ENCODE results near the gene ACSF3.
A peak's percentile ranks its signal among the peaks of the same experiment; 100 is the strongest.
"Not testable (repeated sequence)": the region's sequence is repeated elsewhere in the genome, so short reads cannot be mapped to it uniquely, and the experiment has no call there.

Gene ACSF3

DNA sequence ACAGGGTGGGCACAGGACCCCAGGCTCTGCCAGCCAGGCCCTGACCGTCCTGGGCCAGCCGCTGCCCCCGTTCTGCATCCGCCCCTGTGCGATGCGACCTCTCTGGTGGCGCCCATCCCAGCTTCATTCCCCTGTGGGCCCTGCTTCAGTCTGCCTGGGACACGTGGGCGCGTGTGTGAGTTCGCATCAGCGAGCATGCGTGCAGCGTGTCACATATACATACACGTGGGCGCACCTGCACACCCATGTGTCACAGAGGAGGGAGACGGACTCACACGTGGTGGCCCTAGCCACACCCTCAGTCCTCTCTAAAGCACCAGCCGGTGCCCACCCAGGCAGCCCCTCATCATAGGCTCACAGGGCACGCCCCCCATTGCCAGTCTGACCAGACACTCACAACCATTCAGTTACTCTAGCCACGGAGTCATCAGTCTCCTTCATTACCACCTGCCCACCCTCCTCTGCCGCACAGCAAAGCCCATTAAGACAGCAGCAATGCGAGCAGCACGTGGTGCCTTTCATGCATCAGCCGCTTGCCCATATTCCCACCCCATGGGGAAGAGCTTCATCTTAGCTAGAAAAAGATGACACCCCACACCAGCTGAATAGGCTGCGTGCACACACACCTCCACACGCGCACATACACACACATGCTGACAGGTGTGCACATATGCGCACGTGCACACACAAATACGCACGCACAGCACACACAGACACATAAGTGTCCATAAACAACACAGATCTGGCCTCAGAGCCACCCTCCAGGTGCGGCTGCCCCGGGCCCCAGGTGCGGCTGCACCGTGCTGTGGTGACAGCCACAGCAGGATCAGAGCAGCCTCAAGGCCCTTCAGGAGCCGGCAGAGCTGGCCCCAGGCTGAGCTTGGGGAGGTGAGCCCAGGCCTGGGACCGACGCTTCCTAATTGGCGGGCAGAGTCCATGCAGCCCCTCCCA, 68.4 kb downstream of the ACSF3 start:
- DNase-seq (ENCODE audit: low spot score): no peak

DNA sequence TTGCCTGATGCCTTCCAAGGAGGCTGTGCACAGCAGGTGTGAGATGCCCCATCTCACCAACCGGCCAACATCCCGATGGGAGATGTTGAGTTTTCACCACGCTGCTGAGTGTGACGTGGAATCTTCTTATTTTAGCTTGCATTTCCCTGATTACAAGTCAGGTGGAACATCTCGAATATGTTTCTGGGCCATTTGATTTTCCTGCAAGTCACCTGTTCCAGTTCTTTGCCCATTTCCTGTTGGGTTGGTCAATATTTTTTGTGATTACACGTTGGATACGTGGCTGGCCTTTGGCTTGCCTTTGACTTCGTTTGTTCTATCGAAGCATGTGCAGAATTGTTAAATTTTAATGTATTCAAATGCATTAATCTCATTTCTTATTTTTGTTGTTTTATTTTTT, 69.6 kb downstream of the ACSF3 start:
- DNase-seq (ENCODE audit: low spot score): no peak

DNA sequence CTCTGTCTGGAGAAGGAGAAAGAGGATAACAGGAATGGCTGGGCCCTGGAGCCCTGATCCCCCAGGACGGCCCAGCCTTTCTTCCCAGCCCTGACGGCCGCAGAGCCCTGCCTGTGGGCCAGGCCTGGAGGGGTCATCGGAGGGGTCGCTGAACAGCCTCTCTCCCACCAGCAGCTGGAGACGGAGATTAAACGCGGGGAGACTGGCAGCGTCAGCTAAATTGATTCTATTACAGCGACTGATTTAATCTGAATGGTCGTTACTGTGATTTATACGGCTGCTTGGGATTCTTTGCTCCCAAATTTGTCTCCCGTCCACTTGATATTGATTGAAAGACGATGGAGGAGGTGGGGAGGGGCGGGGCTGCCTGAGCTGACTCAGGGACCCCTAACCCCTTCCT, 70.8 kb downstream of the ACSF3 start:
- DNase-seq (ENCODE audit: low spot score): no peak

DNA sequence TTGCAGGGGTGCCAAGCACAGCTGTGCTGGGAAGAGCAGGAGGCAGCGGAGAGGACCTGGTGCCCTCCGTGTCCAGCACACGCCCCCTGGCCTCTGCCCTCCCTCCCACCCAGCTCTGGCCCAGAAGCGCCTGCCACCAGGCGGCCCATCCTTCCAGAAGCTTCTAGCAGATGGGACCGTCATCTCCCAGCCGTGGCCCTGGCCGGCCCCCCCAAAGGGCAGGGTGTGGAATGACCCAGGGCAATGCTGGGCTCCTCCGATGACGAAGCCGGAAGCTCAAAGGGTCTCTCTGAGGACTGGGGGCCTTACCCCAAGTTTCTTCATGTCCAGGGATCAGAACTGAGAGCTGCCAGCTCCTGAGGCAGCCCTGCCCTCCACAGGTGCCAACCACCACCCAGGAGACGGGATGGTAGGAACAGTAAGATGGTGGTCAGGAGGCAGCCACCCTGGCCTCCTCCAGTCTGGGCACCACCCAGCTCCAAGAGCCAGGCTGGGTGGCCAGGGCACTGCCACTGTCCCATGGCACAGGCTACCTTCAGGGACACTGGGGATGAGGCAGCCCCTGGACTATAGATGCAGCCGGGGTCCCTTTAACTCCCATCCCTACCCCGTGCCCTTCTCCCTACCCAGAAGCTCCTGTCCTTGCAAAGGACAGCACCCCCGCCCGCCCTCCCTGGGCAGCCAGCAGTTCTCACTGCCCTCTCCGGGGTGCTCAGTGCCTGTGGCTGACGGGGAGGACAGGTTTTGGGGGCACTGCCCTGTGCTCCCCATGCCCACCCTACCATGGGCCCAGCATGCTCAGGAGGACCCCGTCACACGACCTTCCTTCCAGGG, 71.4 kb downstream of the ACSF3 start:
- no peak for DNase-seq (ENCODE audit: low spot score)

DNA sequence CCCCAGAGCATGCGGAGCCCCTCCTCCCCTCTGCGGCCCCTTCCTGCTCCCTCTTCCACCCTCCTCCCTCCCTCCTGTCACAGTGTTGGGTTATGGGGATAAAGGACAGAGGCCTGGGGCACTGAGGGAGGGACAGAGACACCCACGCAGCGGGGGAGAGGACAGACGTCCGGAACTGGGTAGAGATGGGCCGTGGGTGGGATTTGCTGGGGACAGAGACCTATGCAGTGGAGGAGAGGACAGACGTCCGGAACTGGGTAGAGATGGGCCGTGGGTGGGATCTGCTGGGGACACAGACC, 72.0 kb downstream of the ACSF3 start:
- DNase-seq (ENCODE audit: low spot score): not testable (repeated sequence)

DNA sequence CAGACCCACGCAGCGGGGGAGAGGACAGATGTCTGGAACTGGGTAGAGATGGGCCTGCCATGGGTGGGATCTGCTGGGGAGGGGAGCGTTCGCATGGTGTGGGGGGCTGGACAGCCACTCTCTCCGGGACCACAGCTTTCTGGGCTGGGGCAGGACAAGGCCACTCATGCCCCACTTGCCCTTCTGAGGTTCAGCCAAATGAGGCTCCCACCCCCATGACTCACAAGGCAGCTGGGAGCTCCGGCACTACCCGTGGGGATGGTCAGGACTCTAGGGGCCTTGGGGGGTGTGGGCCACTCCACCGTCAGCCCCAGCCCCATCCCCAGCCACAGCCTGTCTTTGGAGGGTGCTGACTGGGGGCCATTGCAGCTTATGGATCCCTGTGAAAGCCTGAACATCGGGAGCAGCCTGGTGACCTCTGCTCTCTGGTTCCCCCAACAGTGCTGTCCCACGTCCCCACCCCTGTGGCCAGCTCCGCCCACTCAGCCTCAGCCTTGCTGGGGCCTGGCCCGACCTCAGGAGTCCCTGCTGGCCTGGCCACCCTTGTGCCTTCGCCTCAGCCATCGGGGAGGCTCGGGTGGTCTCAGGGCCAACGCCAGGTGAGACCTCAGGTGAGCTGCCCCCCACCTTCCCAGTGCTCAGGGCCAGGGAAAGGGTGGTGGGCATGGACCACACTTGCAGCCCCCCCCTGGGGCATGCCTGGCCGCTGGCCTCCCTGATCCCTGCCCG, 73.2 kb downstream of the ACSF3 start:
- DNase-seq (ENCODE audit: low spot score): no peak

DNA sequence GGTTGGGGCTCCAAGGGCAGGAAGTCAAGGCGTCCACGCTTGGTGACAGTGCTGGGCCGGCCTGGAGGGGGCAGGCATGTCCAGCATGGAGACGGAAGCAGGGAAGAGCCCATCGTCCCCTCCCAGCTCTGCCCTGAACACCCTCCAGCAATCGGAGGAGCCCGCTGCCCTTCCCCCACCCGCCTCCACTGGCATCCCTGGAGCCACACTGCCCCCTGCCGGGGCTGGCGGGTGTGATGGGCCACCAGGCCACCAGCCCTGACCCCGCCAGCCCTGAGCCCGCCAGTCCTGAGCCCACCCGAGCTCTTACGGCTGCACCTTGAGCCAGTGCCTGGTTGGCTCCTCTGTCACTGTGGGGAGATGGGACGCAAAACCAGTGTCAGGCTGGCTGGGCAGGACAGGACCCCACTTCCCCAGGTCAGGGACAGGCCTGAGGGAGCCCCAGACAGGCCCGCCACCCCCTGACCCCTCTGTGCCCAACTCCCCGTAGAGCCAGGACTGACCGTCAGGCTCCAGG, 73.8 kb downstream of the ACSF3 start:
- peak; percentile 74 for DNase-seq (ENCODE audit: low spot score)

DNA sequence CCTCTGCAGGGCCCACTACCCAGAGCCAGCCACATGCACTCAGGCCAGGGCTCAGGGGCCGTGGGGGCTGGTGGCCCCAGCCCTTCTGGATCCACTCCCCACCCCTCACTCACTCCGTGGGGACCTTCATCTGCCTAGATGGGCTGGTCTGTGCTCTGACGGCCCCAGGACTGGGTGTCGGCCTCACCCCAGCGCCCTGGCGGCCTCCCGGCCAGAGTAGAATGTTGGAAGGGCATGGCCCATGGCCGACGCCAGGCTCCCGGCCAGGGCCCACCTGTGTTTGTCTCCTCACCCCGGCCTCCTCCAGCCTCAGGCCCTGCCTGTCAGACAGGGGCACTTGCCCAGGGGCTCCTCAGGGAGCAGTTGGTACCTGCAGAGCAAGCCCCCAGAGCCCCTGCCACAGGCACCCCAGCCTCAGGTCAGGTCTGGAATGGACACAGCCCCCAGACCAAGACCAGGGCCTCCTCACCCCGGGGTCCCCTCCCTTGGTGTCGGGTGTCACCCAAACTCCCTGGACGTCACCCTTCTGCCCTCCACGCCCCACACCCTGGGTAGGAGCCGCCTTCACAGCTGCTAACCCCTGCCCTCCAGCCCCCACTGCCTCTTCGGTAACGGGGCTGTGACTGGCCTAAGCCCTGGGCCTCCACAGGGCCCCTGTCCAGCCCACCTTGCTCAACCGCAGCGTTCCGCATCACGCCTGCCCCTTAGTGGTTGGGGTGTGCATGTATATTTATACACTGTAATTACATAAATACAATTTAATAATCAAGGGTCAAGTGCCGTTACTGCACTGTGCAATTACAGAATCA, 74.9 kb downstream of the ACSF3 start:
- no peak for DNase-seq (ENCODE audit: low spot score)

DNA sequence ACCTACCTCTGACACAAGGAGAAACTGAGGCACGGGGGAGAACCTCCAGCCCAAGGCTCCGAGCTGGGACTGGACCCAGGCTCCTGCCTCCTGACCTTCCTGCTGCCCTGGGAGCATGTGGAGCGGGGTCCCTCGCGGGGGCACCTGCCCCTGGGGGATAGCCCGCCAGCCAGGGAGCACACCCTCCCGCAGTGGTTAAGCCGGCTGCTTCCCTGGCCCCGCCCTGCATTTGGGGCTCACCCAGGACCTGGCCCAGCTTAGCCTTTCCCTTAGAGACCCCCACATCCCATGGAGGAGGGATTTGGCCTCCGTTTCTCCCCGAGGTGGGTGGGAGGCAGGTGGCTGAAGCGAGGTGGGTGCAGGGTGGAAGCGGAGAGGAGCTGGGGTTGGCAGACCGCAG, 76.1 kb downstream of the ACSF3 start:
- DNase-seq (ENCODE audit: low spot score): no peak

DNA sequence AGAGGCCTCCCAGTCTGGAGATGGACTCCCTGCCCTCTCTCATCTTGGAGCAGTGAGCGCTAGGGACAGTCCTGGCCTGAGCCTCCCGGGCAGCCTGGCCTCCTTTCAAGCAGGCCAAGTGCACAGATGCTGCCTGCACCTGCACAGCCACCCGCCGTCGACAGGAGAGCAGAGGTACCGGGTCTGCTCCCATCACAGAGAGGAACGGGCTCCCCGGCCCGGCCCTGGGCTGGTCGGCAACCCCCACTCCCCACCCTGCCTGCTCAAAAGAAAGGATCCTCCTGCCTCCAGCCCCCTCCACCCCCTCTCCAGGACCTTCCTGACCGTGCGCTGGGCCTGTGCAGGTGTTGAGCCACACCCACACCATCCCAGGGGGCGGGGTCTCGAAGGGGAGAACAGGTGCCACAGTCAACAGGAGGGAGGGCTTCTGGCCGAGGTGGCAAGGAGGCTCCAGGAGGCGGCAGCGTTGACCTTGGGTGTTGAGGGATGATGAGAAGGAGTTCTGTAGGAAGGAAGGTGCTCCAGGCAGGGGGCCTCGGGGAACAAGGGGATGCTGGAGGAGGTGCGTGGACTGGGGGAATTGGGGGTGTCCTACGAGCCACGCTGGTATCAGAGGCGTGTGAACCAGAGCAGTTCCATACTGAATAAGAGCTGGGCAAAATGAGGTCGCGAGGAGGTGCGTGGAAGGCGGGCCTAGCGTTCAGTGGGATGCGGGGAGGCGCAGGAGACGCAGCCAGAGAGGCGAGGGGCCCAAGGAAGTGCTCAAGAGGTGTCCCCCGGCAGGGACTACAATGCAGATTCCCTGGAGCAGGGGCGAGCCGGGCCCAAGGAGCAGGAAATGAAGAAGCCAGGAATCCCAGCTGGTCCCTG, 76.9 kb downstream of the ACSF3 start:
- no peak for DNase-seq (ENCODE audit: low spot score)

DNA sequence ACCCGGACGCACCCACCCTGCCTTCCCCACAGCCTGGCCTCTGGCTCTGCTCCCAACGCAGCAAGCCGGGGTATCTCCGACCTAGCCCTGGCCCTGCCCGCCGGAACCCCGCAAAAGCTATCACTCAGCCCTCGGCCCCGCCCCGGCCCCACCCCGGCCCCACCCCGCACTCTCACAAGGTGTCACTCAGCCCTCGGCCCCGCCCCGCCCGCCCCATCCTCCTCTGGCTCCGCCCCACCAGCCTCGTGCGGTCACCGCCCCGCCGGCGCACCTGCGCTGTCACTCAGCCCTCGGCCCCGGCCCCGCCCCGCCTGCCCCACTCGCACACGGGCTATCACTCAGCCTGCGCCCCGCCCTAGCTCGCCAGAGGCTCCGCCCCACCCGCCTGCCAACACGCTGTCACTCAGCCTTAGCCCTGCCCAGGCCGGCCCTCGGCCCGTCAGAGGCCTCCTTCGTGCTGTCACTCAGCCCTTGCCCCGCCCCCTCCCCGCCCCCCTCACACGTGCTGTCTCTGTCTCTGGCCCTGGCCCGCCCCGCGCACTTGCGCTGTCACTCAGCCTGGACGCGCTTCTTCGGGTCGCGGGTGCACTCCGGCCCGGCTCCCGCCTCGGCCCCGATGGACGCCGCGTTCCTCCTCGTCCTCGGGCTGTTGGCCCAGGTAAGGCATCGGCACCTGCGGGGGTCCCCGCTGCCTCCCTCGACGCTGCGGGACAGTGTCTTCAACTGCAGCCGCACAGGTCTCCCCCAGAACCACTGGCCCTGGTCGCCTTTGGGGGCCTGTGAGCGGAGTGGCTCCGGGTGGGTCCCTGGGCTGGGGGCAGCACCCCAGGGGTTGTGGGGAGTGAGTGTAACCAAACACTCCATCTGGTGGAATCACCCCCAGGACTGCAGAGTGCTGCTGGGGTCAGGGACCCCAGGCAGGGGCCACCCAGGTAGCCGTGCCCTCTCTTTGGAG, 77.8 kb downstream of the ACSF3 start, which contains the start of gene CDH15:
TSS of gene CDH15 (plus strand) at position 533 of the 955 bp plus-strand sequence. CDS start at position 617, 84 bp downstream.
- DNase-seq (ENCODE audit: low spot score): peak; percentile 91

DNA sequence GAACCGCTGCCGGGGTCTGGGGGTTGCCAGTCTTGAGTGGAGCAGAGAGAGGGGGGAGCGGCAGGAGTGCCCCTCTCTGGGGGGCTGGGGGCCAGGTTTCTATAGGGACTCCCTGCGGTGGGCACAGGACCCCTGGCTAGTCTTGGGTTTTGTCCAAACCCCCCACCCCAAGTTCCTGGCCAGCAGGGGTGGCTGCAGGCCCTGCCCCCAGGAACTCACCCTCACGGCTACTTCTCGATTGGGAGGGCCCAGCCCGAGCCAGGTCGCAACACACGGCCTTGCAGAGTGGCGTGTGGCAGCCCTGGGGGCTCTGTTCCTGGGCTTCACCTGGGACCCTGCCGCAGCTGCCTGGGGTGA, 78.5 kb downstream of the ACSF3 start:
- no peak for DNase-seq (ENCODE audit: low spot score)

DNA sequence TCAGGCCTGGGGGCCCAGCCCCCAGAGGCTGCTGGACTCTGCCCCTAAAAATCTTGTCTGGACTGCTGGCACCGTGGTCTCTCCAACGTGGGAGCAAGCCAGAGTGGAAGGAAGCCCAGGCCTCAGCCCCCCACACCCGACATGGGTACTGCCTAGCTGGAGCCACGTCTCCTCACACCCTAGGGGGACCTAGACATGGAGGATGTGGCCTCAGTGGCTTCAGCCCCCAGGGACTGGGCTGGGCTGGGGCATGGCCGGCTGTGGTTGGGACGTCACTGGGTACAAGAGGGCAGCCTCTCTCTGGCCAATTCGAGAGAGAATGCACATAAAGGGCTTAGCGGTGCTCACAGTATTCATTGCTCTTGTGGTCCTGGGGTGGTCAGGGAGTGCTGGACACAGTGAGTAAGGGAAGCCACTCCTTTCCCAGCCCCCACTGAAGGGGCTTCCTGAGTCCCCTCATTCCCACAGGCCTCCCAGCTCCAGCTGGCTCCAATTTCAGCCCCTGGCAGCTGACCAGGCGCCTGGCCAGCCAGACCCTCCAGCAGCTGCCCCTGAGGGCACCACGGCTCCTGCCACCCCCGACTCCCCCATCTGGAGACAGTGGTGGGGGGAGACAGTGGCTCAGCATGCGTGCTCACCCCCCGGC, 79.0 kb downstream of the ACSF3 start:
- DNase-seq (ENCODE audit: low spot score): no peak

DNA sequence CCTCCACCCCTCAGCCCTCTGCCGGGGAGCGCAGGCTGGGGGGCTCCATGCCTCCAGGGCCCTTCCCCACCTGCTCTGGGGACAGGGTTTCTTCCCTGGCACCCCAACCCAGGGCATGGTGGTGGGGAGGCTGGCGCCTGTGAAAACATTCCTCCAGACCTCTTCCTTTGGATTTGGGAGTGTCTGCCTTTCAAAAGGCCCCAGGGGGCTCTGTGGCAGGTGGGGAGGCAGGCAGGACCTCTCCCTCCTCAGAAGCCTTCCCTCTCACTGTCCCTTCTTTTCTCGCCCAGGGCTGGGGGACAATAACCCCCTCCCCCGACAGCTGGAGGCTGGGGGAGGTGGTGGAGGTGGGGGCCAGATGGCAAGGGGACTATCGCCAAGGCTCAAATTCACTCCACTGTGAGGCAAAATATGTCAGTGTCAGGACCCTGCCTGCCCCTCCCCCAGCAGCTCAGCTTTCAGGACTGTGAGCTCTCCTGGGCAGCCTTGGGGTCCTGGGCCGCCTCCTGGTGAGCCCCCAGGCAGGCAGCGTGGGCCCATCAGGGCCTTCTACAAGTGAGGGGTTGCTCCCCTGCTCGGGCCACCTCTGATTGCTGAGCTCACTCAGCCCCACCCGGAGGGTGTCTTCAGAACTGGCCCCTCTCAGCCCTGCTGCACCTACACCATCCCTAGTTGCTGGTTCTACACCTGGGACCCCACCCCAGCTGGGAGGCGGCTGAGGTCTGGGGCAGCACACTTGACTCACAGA, 79.7 kb downstream of the ACSF3 start:
- no peak for DNase-seq (ENCODE audit: low spot score)

DNA sequence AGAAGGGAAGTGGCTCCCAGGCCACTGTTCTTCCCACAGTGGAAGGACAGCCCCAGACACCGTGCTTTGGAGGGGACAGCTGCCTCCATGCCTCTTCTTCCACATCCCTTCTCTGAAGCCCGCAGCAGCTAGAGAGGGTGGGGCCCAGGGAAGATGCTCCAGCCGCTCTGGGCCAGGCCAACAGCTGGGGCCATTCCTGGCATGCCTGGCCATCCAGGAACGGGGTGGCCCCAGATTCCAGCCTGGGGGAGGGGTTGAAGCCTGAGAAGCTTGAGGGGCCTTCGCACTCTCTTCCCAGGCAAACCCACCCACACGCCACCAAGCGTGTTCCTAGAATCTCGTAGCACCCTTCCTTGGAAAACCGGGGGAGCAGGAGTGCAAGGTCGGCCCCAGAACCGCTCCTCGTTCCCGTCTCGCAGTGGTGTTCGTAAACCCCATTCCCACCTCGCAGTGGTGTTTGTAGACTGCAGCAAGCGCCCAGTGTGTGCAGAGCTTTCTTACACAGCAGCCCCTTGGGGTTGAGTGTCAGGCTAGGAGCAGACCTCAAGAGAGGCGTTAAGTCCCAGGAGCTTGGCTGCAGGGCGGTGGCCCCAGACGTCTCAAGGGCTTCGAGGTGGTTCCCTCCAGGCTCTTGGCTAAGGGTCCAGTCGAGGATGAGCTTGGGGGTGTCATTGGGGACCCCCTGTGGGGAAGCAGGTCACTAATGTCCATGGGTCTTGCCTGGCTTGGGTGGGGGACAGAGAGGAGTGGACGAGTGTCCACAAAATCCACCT, 80.6 kb downstream of the ACSF3 start:
- no peak for DNase-seq (ENCODE audit: low spot score)

DNA sequence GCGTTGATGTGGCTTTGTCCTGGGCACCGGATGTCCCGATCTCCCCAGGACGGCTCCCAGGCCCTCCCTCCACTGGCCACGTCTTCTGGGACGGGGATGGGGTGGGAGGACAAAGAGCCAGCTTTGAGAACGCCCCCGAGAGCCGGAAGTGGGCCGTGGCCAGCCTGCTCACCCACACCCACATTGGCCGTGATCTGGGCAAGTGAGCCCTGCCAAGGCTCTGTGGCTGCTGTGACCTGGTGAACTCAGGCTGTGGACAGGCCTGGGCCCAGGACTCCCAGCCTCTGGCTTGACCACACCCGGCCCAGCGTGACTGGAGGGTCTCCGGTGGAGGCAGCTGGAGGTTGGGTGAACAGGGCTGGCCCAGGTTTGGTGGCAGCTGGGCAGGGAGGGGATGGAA, 81.2 kb downstream of the ACSF3 start:
- DNase-seq (ENCODE audit: low spot score): no peak
